Measurements from ENCODE around the gene DEFB131A.
"Not testable (repeated sequence)": the region's sequence is repeated elsewhere in the genome, so short reads cannot be mapped to it uniquely, and the experiment has no call there.

Gene DEFB131A

GRCh38 chr4:9494256-9495035 lies 50.2 kb downstream of the DEFB131A start:
- DNase-seq (ENCODE audit: low read depth) = not testable (repeated sequence)

- not testable (repeated sequence) for DNase-seq (ENCODE audit: low read depth)
Observed at GRCh38 chr4:9495443-9495842, 51.2 kb downstream of the DEFB131A start.

- DNase-seq (ENCODE audit: low read depth) = not testable (repeated sequence)
Observed at GRCh38 chr4:9497575-9498467, 53.6 kb downstream of the DEFB131A start.

- DNase-seq (ENCODE audit: low read depth) = not testable (repeated sequence)
Observed at GRCh38 chr4:9498468-9499040, 54.3 kb downstream of the DEFB131A start.

- DNase-seq (ENCODE audit: low read depth) = not testable (repeated sequence)
Observed at GRCh38 chr4:9499974-9500487, 55.8 kb downstream of the DEFB131A start.

All from HS-27A (cell line).